KMS-11 (cell line): ENCODE measurements around the gene MAP3K7.

Experiments
- H2AFZ ChIP-seq: fragments of 200-600 bp; sonication (generic); 2 replicates; pipeline ENCODE4 v1.6.1; 2016; ENCODE audit warnings: antibody characterized with exemption, mixed run types, low read depth
- H3K27ac ChIP-seq: fragments of 200-600 bp; sonication (generic); 2 replicates; pipeline ENCODE4 v1.6.1; 2016; ENCODE audit warnings: mild to moderate bottlenecking, mixed run types
- H3K27me3 ChIP-seq: fragments of 200-600 bp; sonication (generic); 2 replicates; pipeline ENCODE4 v1.6.1; 2017; ENCODE audit warnings: mild to moderate bottlenecking, low read depth, mixed run types, moderate library complexity; ENCODE audit not compliant: insufficient read depth
- H3K36me3 ChIP-seq: fragments of 200-600 bp; sonication (generic); 2 replicates; pipeline ENCODE4 v1.6.1; 2017; ENCODE audit warnings: mild to moderate bottlenecking, mixed run types; ENCODE audit not compliant: insufficient read depth
- H3K4me1 ChIP-seq: fragments of 200-600 bp; sonication (generic); 2 replicates; pipeline ENCODE4 v1.6.1; 2016; ENCODE audit warnings: mild to moderate bottlenecking, low read depth, mixed run types; ENCODE audit not compliant: poor library complexity, severe bottlenecking
- H3K4me2 ChIP-seq: fragments of 200-600 bp; sonication (generic); 2 replicates; pipeline ENCODE4 v1.7.0; 2016; ENCODE audit warnings: mild to moderate bottlenecking, mixed run types
- H3K4me3 ChIP-seq: fragments of 200-600 bp; sonication (generic); IDR thresholded peaks from 2 replicates; pipeline ENCODE4 v1.6.1; 2017; ENCODE audit warnings: low read depth, low read length, mixed read lengths; ENCODE audit not compliant: insufficient read depth
- H3K79me2 ChIP-seq: fragments of 200-600 bp; sonication (generic); 2 replicates; pipeline ENCODE4 v1.6.1; 2016; ENCODE audit warnings: low read depth, mixed run types; ENCODE audit not compliant: insufficient read depth
- H3K9ac ChIP-seq: fragments of 200-600 bp; sonication (generic); 2 replicates; pipeline ENCODE4 v1.6.1; 2016; ENCODE audit warnings: mild to moderate bottlenecking, mixed run types
- H4K20me1 ChIP-seq: fragments of 200-600 bp; sonication (generic); 2 replicates; pipeline ENCODE4 v1.6.1; 2016; ENCODE audit warnings: mild to moderate bottlenecking, mixed run types; ENCODE audit not compliant: insufficient read depth
- CTCF ChIP-seq: fragments of 200-600 bp; sonication (generic); conservative IDR thresholded peaks from 2 replicates; pipeline ENCODE4 v1.6.1; 2017; ENCODE audit warnings: low read depth, mild to moderate bottlenecking, antibody characterized with exemption, low read length, moderate library complexity, mixed read lengths

MAP3K7 gene

GRCh38 chr6:90544081-90544480 lies 42.8 kb downstream of the MAP3K7 start:
- no peaks in the 10 kb centered on the region for H3K36me3 ChIP-seq
- no peak overlapping the region for H3K27ac ChIP-seq
- no peaks in the 10 kb centered on the region for H4K20me1 ChIP-seq
- TF ChIP-seq CTCF = no peak
- no peak overlapping the region for H2AFZ ChIP-seq
- no peak overlapping the region for H3K9ac ChIP-seq
- no peak overlapping the region for H3K4me3 ChIP-seq
- no peaks in the 10 kb centered on the region for H3K27me3 ChIP-seq
- no peak overlapping the region for H3K4me2 ChIP-seq
- H3K4me1 ChIP-seq = peaks cover 27% of the 10 kb centered on the region
- H3K79me2 ChIP-seq = no peaks in the 10 kb centered on the region

GRCh38 chr6:90541221-90541620 lies 45.7 kb downstream of the MAP3K7 start:
- Histone ChIP-seq H2AFZ (no peak overlapping the region), H3K79me2 (no peaks in the 10 kb centered on the region), H3K4me2 (no peak overlapping the region), H3K4me1 (peaks cover 5% of the 10 kb centered on the region), H4K20me1 (no peaks in the 10 kb centered on the region), H3K4me3 (no peak overlapping the region), H3K27ac (no peak overlapping the region), H3K36me3 (no peaks in the 10 kb centered on the region), H3K9ac (no peak overlapping the region), H3K27me3 (no peaks in the 10 kb centered on the region)
- no peak for TF ChIP-seq CTCF

GRCh38 chr6:90538278-90539046 lies 48.4 kb downstream of the MAP3K7 start:
- H3K4me2 ChIP-seq = no peak overlapping the region
- no peak overlapping the region for H3K9ac ChIP-seq
- H3K27me3 ChIP-seq = no peaks in the 10 kb centered on the region
- H3K36me3 ChIP-seq = no peaks in the 10 kb centered on the region
- H4K20me1 ChIP-seq = no peaks in the 10 kb centered on the region
- no peak overlapping the region for H3K4me3 ChIP-seq
- no peaks in the 10 kb centered on the region for H3K4me1 ChIP-seq
- H3K27ac ChIP-seq = no peak overlapping the region
- no peak for TF ChIP-seq CTCF
- no peak overlapping the region for H2AFZ ChIP-seq
- no peaks in the 10 kb centered on the region for H3K79me2 ChIP-seq

- H3K27ac ChIP-seq = no peak overlapping the region
- H3K36me3 ChIP-seq = no peaks in the 10 kb centered on the region
- H3K4me2 ChIP-seq = no peak overlapping the region
Measured at GRCh38 chr6:90537723-90538258, 49.1 kb downstream of the MAP3K7 start.

More at GRCh38 chr6:90537723-90538258, 49.1 kb downstream of the MAP3K7 start:
- Histone ChIP-seq H3K27me3 (no peaks in the 10 kb centered on the region), H3K9ac (no peak overlapping the region), H3K79me2 (no peaks in the 10 kb centered on the region), H4K20me1 (no peaks in the 10 kb centered on the region), H3K4me3 (no peak overlapping the region), H2AFZ (no peak overlapping the region), H3K4me1 (no peaks in the 10 kb centered on the region)
- TF ChIP-seq CTCF = no peak
